Measurements from ENCODE around the gene TRDMT1.
A peak's percentile ranks its signal among the peaks of the same experiment; 100 is the strongest.

The TRDMT1 gene

GRCh38 chr10:17229717-17229966 is 28.2 kb upstream of the TRDMT1 start:
- Histone ChIP-seq H3K27ac (ENCODE audit: low read depth, low read length) (peak overlapping the region; percentile 92), H3K4me1 (ENCODE audit: insufficient read depth, low read length) (peaks cover 35% of the 10 kb centered on the region), H3K4me3 (ENCODE audit: low read depth in 1 of 2, low read length in 2 of 2) (peak overlapping the region; percentile 90 to 92), H3K9me3 (ENCODE audit: low read length) (no peaks in the 10 kb centered on the region), H3K36me3 (ENCODE audit: insufficient read depth, low read length) (peaks cover 34% of the 10 kb centered on the region), H3K27me3 (ENCODE audit: control insufficient read depth in 1 of 2, insufficient read depth in 2 of 2, low read length in 2 of 2) (no peaks in the 10 kb centered on the region), H3K9ac (ENCODE audit: low read length) (peak overlapping the region; percentile 66)

GRCh38 chr10:17229016-17229716 is 27.7 kb upstream of the TRDMT1 start:
- no peaks in the 10 kb centered on the region for H3K9me3 ChIP-seq (ENCODE audit: low read length)
- H3K27ac ChIP-seq (ENCODE audit: low read depth, low read length) = peak overlapping the region; percentile 92
- peak overlapping the region; percentile 66 for H3K9ac ChIP-seq (ENCODE audit: low read length)
- peak overlapping the region; percentile 90 to 92 for H3K4me3 ChIP-seq (ENCODE audit: low read depth in 1 of 2, low read length in 2 of 2)
- peaks cover 29% of the 10 kb centered on the region for H3K36me3 ChIP-seq (ENCODE audit: insufficient read depth, low read length)
- peaks cover 30% of the 10 kb centered on the region for H3K4me1 ChIP-seq (ENCODE audit: insufficient read depth, low read length)
- H3K27me3 ChIP-seq (ENCODE audit: control insufficient read depth in 1 of 2, insufficient read depth in 2 of 2, low read length in 2 of 2) = no peaks in the 10 kb centered on the region

GRCh38 chr10:17228091-17229015 is 26.9 kb upstream of the TRDMT1 start, which contains the start of gene VIM:
TSS of gene VIM (plus strand) at chr10:17228241. CDS start at chr10:17229423, 1,182 bp downstream.
- peaks cover 24% of the 10 kb centered on the region for H3K4me1 ChIP-seq (ENCODE audit: insufficient read depth, low read length)
- peak within 1 kb of the TSS; percentile 63 to 92 for H3K4me3 ChIP-seq (ENCODE audit: low read depth in 1 of 2, low read length in 2 of 2)
- peak within 1 kb of the TSS; percentile 92 for H3K27ac ChIP-seq (ENCODE audit: low read depth, low read length)
- no peaks in the 10 kb centered on the region for H3K9me3 ChIP-seq (ENCODE audit: low read length)
- no peaks in the 10 kb centered on the region for H3K27me3 ChIP-seq (ENCODE audit: control insufficient read depth in 1 of 2, insufficient read depth in 2 of 2, low read length in 2 of 2)
- peak within 1 kb of the TSS; percentile 31 for H3K9ac ChIP-seq (ENCODE audit: low read length)
- peaks cover 22% of the 10 kb centered on the region for H3K36me3 ChIP-seq (ENCODE audit: insufficient read depth, low read length)

- Histone ChIP-seq H3K9ac (ENCODE audit: low read length) (peak overlapping the region; percentile 31), H3K4me1 (ENCODE audit: insufficient read depth, low read length) (peaks cover 24% of the 10 kb centered on the region), H3K4me3 (ENCODE audit: low read depth in 1 of 2, low read length in 2 of 2) (peak overlapping the region in 1 of 2 donors; percentile 63), H3K9me3 (ENCODE audit: low read length) (no peaks in the 10 kb centered on the region), H3K36me3 (ENCODE audit: insufficient read depth, low read length) (peaks cover 16% of the 10 kb centered on the region), H3K27me3 (ENCODE audit: control insufficient read depth in 1 of 2, insufficient read depth in 2 of 2, low read length in 2 of 2) (no peaks in the 10 kb centered on the region), H3K27ac (ENCODE audit: low read depth, low read length) (peak overlapping the region; percentile 85)
Observed at GRCh38 chr10:17227367-17228090, 26.1 kb upstream of the TRDMT1 start.

GRCh38 chr10:17226891-17227303 is 25.4 kb upstream of the TRDMT1 start:
- Histone ChIP-seq H3K36me3 (ENCODE audit: insufficient read depth, low read length) (peaks cover 9% of the 10 kb centered on the region), H3K9me3 (ENCODE audit: low read length) (no peaks in the 10 kb centered on the region), H3K27ac (ENCODE audit: low read depth, low read length) (peak overlapping the region; percentile 85), H3K27me3 (ENCODE audit: control insufficient read depth in 1 of 2, insufficient read depth in 2 of 2, low read length in 2 of 2) (no peaks in the 10 kb centered on the region), H3K9ac (ENCODE audit: low read length) (no peak overlapping the region), H3K4me3 (ENCODE audit: low read depth in 1 of 2, low read length in 2 of 2) (no peak overlapping the region), H3K4me1 (ENCODE audit: insufficient read depth, low read length) (peaks cover 18% of the 10 kb centered on the region)

GRCh38 chr10:17225808-17226207 is 24.3 kb upstream of the TRDMT1 start:
- Histone ChIP-seq H3K4me3 (ENCODE audit: low read depth in 1 of 2, low read length in 2 of 2) (no peak overlapping the region), H3K9ac (ENCODE audit: low read length) (no peak overlapping the region), H3K36me3 (ENCODE audit: insufficient read depth, low read length) (no peaks in the 10 kb centered on the region), H3K27ac (ENCODE audit: low read depth, low read length) (no peak overlapping the region), H3K4me1 (ENCODE audit: insufficient read depth, low read length) (peaks cover 8% of the 10 kb centered on the region), H3K9me3 (ENCODE audit: low read length) (no peaks in the 10 kb centered on the region), H3K27me3 (ENCODE audit: control insufficient read depth in 1 of 2, insufficient read depth in 2 of 2, low read length in 2 of 2) (no peaks in the 10 kb centered on the region)

GRCh38 chr10:17222329-17222728 is 20.9 kb upstream of the TRDMT1 start:
- no peaks in the 10 kb centered on the region for H3K36me3 ChIP-seq (ENCODE audit: insufficient read depth, low read length)
- H3K9ac ChIP-seq (ENCODE audit: low read length) = no peak overlapping the region
- H3K9me3 ChIP-seq (ENCODE audit: low read length) = no peaks in the 10 kb centered on the region
- no peak overlapping the region for H3K4me3 ChIP-seq (ENCODE audit: low read depth in 1 of 2, low read length in 2 of 2)
- no peaks in the 10 kb centered on the region for H3K27me3 ChIP-seq (ENCODE audit: control insufficient read depth in 1 of 2, insufficient read depth in 2 of 2, low read length in 2 of 2)
- H3K27ac ChIP-seq (ENCODE audit: low read depth, low read length) = no peak overlapping the region
- H3K4me1 ChIP-seq (ENCODE audit: insufficient read depth, low read length) = peaks cover under 1% of the 10 kb centered on the region

- H3K9ac ChIP-seq (ENCODE audit: low read length) = no peak overlapping the region
- no peaks in the 10 kb centered on the region for H3K9me3 ChIP-seq (ENCODE audit: low read length)
- H3K4me1 ChIP-seq (ENCODE audit: insufficient read depth, low read length) = no peaks in the 10 kb centered on the region
- H3K36me3 ChIP-seq (ENCODE audit: insufficient read depth, low read length) = no peaks in the 10 kb centered on the region
- H3K4me3 ChIP-seq (ENCODE audit: low read depth in 1 of 2, low read length in 2 of 2) = no peak overlapping the region
- H3K27ac ChIP-seq (ENCODE audit: low read depth, low read length) = no peak overlapping the region
- no peaks in the 10 kb centered on the region for H3K27me3 ChIP-seq (ENCODE audit: control insufficient read depth in 1 of 2, insufficient read depth in 2 of 2, low read length in 2 of 2)
Observed at GRCh38 chr10:17220652-17221100, 19.2 kb upstream of the TRDMT1 start.

- no peaks in the 10 kb centered on the region for H3K4me1 ChIP-seq (ENCODE audit: insufficient read depth, low read length)
- H3K27ac ChIP-seq (ENCODE audit: low read depth, low read length) = no peak overlapping the region
- H3K27me3 ChIP-seq (ENCODE audit: control insufficient read depth in 1 of 2, insufficient read depth in 2 of 2, low read length in 2 of 2) = no peaks in the 10 kb centered on the region
- H3K9me3 ChIP-seq (ENCODE audit: low read length) = no peaks in the 10 kb centered on the region
- H3K36me3 ChIP-seq (ENCODE audit: insufficient read depth, low read length) = no peaks in the 10 kb centered on the region
- H3K9ac ChIP-seq (ENCODE audit: low read length) = no peak overlapping the region
- no peak overlapping the region for H3K4me3 ChIP-seq (ENCODE audit: low read depth in 1 of 2, low read length in 2 of 2)
Observed at GRCh38 chr10:17219024-17219423, 17.6 kb upstream of the TRDMT1 start.

- no peaks in the 10 kb centered on the region for H3K4me1 ChIP-seq (ENCODE audit: insufficient read depth, low read length)
- no peak overlapping the region for H3K9ac ChIP-seq (ENCODE audit: low read length)
- H3K27ac ChIP-seq (ENCODE audit: low read depth, low read length) = no peak overlapping the region
- no peaks in the 10 kb centered on the region for H3K36me3 ChIP-seq (ENCODE audit: insufficient read depth, low read length)
- no peak overlapping the region for H3K4me3 ChIP-seq (ENCODE audit: low read depth in 1 of 2, low read length in 2 of 2)
- H3K27me3 ChIP-seq (ENCODE audit: control insufficient read depth in 1 of 2, insufficient read depth in 2 of 2, low read length in 2 of 2) = no peaks in the 10 kb centered on the region
- H3K9me3 ChIP-seq (ENCODE audit: low read length) = no peaks in the 10 kb centered on the region
Observed at GRCh38 chr10:17217631-17218232, 16.3 kb upstream of the TRDMT1 start.

GRCh38 chr10:17216901-17217395 is 15.5 kb upstream of the TRDMT1 start:
- Histone ChIP-seq H3K36me3 (ENCODE audit: insufficient read depth, low read length) (no peaks in the 10 kb centered on the region), H3K27ac (ENCODE audit: low read depth, low read length) (peak overlapping the region; percentile 42), H3K4me3 (ENCODE audit: low read depth in 1 of 2, low read length in 2 of 2) (no peak overlapping the region), H3K27me3 (ENCODE audit: control insufficient read depth in 1 of 2, insufficient read depth in 2 of 2, low read length in 2 of 2) (no peaks in the 10 kb centered on the region), H3K4me1 (ENCODE audit: insufficient read depth, low read length) (no peaks in the 10 kb centered on the region), H3K9me3 (ENCODE audit: low read length) (no peaks in the 10 kb centered on the region), H3K9ac (ENCODE audit: low read length) (no peak overlapping the region)
